H9 (cell line): ENCODE results near the gene SNRNP70. TPM values are rescaled to one million over a fixed set of nuclear protein-coding genes. Genes with fewer than 3 reads are reported as not detected.

ENCODE experiments used
- DNase-seq: peaks from one replicate; pipeline ENCODE4 v3.0.0-alpha.2; 2017
- H2AFZ ChIP-seq: one replicate; pipeline ENCODE4 v1.6.1; 2013; ENCODE audit warnings: mild to moderate bottlenecking, low read length, control low read depth, moderate library complexity
- H2AK5ac ChIP-seq: 2 replicates; pipeline ENCODE4 v1.6.1; 2013; ENCODE audit warnings: low read length, control low read depth, mixed read lengths; ENCODE audit not compliant: insufficient read length
- H2BK120ac ChIP-seq: one replicate; pipeline ENCODE4 v1.6.1; 2013; ENCODE audit warnings: low read depth, mild to moderate bottlenecking, low read length, control low read depth, inconsistent platforms; ENCODE audit not compliant: poor library complexity, severe bottlenecking
- H2BK12ac ChIP-seq: 2 replicates; pipeline ENCODE4 v1.6.1; 2013; ENCODE audit warnings: low read length, control low read depth, mixed read lengths, low read depth; ENCODE audit not compliant: insufficient read length
- H2BK15ac ChIP-seq: 2 replicates; pipeline ENCODE4 v1.6.1; 2013; ENCODE audit warnings: low read depth, low read length, control low read depth
- H2BK20ac ChIP-seq: one replicate; pipeline ENCODE4 v1.6.1; 2013; ENCODE audit warnings: low read depth, mild to moderate bottlenecking, low read length, control low read depth, inconsistent platforms; ENCODE audit not compliant: poor library complexity, severe bottlenecking
- H2BK5ac ChIP-seq: 2 replicates; pipeline ENCODE4 v1.6.1; 2013; ENCODE audit warnings: low read length, control low read depth, mixed read lengths; ENCODE audit not compliant: insufficient read length
- H3K14ac ChIP-seq: 2 replicates; pipeline ENCODE4 v1.6.1; 2013; ENCODE audit warnings: low read length, control low read depth; ENCODE audit not compliant: insufficient read depth
- H3K18ac ChIP-seq: 2 replicates; pipeline ENCODE4 v1.6.1; 2013; ENCODE audit warnings: low read depth, mild to moderate bottlenecking, mixed read lengths, low read length, control low read depth; ENCODE audit not compliant: insufficient read length
- H3K23ac ChIP-seq: 2 replicates; pipeline ENCODE4 v1.6.1; 2013; ENCODE audit warnings: low read length, control low read depth, mixed read lengths, low read depth; ENCODE audit not compliant: insufficient read length
- H3K23me2 ChIP-seq: 2 replicates; pipeline ENCODE4 v1.6.1; 2013; ENCODE audit warnings: low read depth, mild to moderate bottlenecking, mixed read lengths, low read length, control low read depth; ENCODE audit not compliant: insufficient read length, poor library complexity, severe bottlenecking
- H3K27ac ChIP-seq: 2 replicates; pipeline ENCODE4 v1.5.1; 2013; ENCODE audit warnings: low read length, control low read depth, mixed read lengths, low read depth; ENCODE audit not compliant: insufficient read length
- H3K27me3 ChIP-seq: 2 replicates; pipeline ENCODE4 v1.6.1; 2013; ENCODE audit warnings: low read length, control low read depth, inconsistent platforms; ENCODE audit not compliant: insufficient read depth
- H3K4ac ChIP-seq: 2 replicates; pipeline ENCODE4 v1.6.1; 2013; ENCODE audit warnings: low read depth, mild to moderate bottlenecking, control low read depth, inconsistent platforms, low read length, moderate library complexity
- H3K4me1 ChIP-seq: 2 replicates; pipeline ENCODE4 v1.6.1; 2013; ENCODE audit warnings: low read length, control low read depth, inconsistent platforms; ENCODE audit not compliant: insufficient read depth
- H3K4me2 ChIP-seq: 2 replicates; pipeline ENCODE4 v1.6.1; 2013; ENCODE audit warnings: low read length, control low read depth, mixed read lengths; ENCODE audit not compliant: insufficient read length, insufficient read depth
- H3K56ac ChIP-seq: 2 replicates; pipeline ENCODE4 v1.6.1; 2013; ENCODE audit warnings: low read depth, mild to moderate bottlenecking, mixed read lengths, low read length, control low read depth; ENCODE audit not compliant: insufficient read length
- H3K79me1 ChIP-seq: 2 replicates; pipeline ENCODE4 v1.6.1; 2013; ENCODE audit warnings: low read depth, mild to moderate bottlenecking, moderate library complexity, low read length, control low read depth, inconsistent platforms; ENCODE audit not compliant: insufficient read depth, poor library complexity, severe bottlenecking
- H3K79me2 ChIP-seq: 2 replicates; pipeline ENCODE4 v1.6.1; 2013; ENCODE audit warnings: low read length, control low read depth, inconsistent platforms; ENCODE audit not compliant: insufficient read depth
- H3K9ac ChIP-seq: 2 replicates; pipeline ENCODE4 v1.6.1; 2013; ENCODE audit warnings: low read length, control low read depth, mixed read lengths; ENCODE audit not compliant: insufficient read length; ENCODE audit errors: extremely low read depth
- H3K9me3 ChIP-seq: one replicate; pipeline ENCODE4 v1.6.1; 2013; ENCODE audit warnings: low read depth, low read length, inconsistent platforms; ENCODE audit not compliant: control insufficient read depth
- H3T11ph ChIP-seq: one replicate; pipeline ENCODE4 v1.6.1; 2013; ENCODE audit warnings: mild to moderate bottlenecking, low read length, control low read depth, inconsistent platforms
- H4K20me1 ChIP-seq: one replicate; pipeline ENCODE4 v1.6.1; 2013; ENCODE audit not compliant: control insufficient read depth, insufficient read length, insufficient read depth
- H4K5ac ChIP-seq: 2 replicates; pipeline ENCODE4 v1.6.1; 2013; ENCODE audit warnings: low read depth, mild to moderate bottlenecking, mixed read lengths, low read length, control low read depth; ENCODE audit not compliant: insufficient read length
- H4K8ac ChIP-seq: replicated peaks from 2 replicates; pipeline ENCODE4 v1.6.1; 2013; ENCODE audit warnings: low read length, control low read depth, mixed read lengths, low read depth; ENCODE audit not compliant: insufficient read length
- H4K91ac ChIP-seq: 2 replicates; pipeline ENCODE4 v1.6.1; 2013; ENCODE audit warnings: low read depth, mild to moderate bottlenecking, moderate library complexity, mixed read lengths, low read length, control low read depth; ENCODE audit not compliant: insufficient read length
- H3K27ac Mint-ChIP-seq, 3 experiments: 2 replicates in 2 of 3; 3 replicates in 1 of 3; pipeline ENCODE4 v1.8.0; 2020 to 2021; ENCODE audit warnings: mixed read lengths in 3 of 3, mild to moderate bottlenecking in 1 of 3, moderate library complexity in 1 of 3
- H3K27me3 Mint-ChIP-seq: 2 replicates; pipeline ENCODE4 v1.8.0; 2021; ENCODE audit warnings: low read depth, mild to moderate bottlenecking, moderate library complexity, mixed read lengths
- H3K36me3 Mint-ChIP-seq, 3 experiments: 2 replicates in 2 of 3; 3 replicates in 1 of 3; pipeline ENCODE4 v1.8.0; 2020 to 2021; ENCODE audit warnings: low read depth in 3 of 3, mixed read lengths in 3 of 3; ENCODE audit not compliant: insufficient read depth in 1 of 3
- H3K4me1 Mint-ChIP-seq, 2 experiments: 2 replicates each; pipeline ENCODE4 v1.8.0; 2020; ENCODE audit warnings: mixed read lengths in 2 of 2
- H3K4me3 Mint-ChIP-seq, 2 experiments: 2 replicates in 1 of 2; 3 replicates in 1 of 2; pipeline ENCODE4 v1.8.0; 2020 to 2021; ENCODE audit warnings: mild to moderate bottlenecking in 2 of 2, mixed read lengths in 2 of 2, moderate library complexity in 1 of 2
- H3K9me3 Mint-ChIP-seq, 2 experiments: 2 replicates in 1 of 2; 3 replicates in 1 of 2; pipeline ENCODE4 v1.8.0; 2020; ENCODE audit warnings: mild to moderate bottlenecking in 2 of 2, mixed read lengths in 2 of 2, moderate library complexity in 1 of 2
- WGBS: extraction: QIAGEN DNeasy Blood & Tissue Kit; methylation state at CpG from one replicate; pipeline ENCODE4 v1.1.7; 2013; ENCODE audit warnings: missing lambda C conversion rate, low lambda C conversion rate, mixed read lengths; ENCODE audit not compliant: insufficient read length; ENCODE audit errors: extremely low coverage; 5-methylcytosine and 5-hydroxymethylcytosine counted together
- total RNA-seq: library from RNA; stranded (reverse); gene quantifications from 2 replicates; pipeline ENCODE4 v1.2.1, GENCODE V29; 2021
- TF ChIP-seq, protein P1 (sequence below): fragments of 200-600 bp; sonication (generic); conservative IDR thresholded peaks from 3 replicates; pipeline ENCODE4 v1.8.0; 2021; ENCODE audit warnings: antibody characterized with exemption, mild to moderate bottlenecking

SNRNP70 gene
- total RNA-seq, 1 experiment from 2014 or later, result 295 TPM

DNA sequence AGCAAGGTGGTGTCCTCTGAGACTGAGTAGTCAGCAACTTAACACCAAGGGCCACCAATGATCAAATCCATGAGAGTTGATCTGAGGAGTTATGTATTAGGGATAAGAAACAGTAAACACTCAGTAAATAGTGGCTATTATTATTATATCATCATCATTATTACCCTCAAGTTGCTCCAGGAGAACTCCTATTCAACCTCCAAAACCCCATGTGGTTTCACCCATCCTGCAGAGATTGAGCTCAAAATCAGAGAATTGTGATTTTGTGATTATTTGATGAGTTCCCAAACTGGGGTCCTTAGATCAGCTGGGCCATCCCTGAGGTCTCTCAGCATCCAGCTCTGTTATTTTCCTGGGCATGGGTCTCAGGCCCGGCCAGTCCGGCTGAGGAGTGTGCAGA is 24.3 kb upstream of the SNRNP70 start:
- H3K4ac ChIP-seq, result no peak overlapping the region
- no peaks in the 10 kb centered on the region for H3K79me2 ChIP-seq
- no peak overlapping the region for H3T11ph ChIP-seq
- no peak overlapping the region for H2BK5ac ChIP-seq
- H2BK15ac ChIP-seq, result no peak overlapping the region
- H2BK20ac ChIP-seq, result no peak overlapping the region
- no peaks in the 10 kb centered on the region for H4K20me1 ChIP-seq
- H3K27ac Mint-ChIP-seq, result no peak overlapping the region
- peaks cover 76% of the 10 kb centered on the region for H3K27me3 Mint-ChIP-seq
- no peak overlapping the region for H4K91ac ChIP-seq
- H3K27me3 ChIP-seq, result peaks cover 15% of the 10 kb centered on the region; the same call in 1 of the 2 replicates
- no peak overlapping the region for H3K27ac ChIP-seq
- no peak overlapping the region for H3K56ac ChIP-seq
- H3K23ac ChIP-seq, result no peak overlapping the region
- H3K4me1 ChIP-seq, result peaks cover 2% of the 10 kb centered on the region; the same call in 1 of the 2 replicates
- H4K5ac ChIP-seq, result no peak overlapping the region
- no peak overlapping the region for H2AFZ ChIP-seq
- H3K79me1 ChIP-seq, result no peaks in the 10 kb centered on the region
- no peak overlapping the region for H3K4me3 Mint-ChIP-seq
- H3K9ac ChIP-seq, result no peak overlapping the region
- H2AK5ac ChIP-seq, result no peak overlapping the region
- H2BK120ac ChIP-seq, result no peak overlapping the region
- H4K8ac ChIP-seq, result no peak overlapping the region
- WGBS, result no CpG with 5 or more reads among the region's 2 CpGs
- no peaks in the 10 kb centered on the region; a peak in 1 of 7 replicates for H3K36me3 Mint-ChIP-seq
- H2BK12ac ChIP-seq, result no peak overlapping the region
- H3K23me2 ChIP-seq, result peaks cover 12% of the 10 kb centered on the region
- TF ChIP-seq, protein P1, sequence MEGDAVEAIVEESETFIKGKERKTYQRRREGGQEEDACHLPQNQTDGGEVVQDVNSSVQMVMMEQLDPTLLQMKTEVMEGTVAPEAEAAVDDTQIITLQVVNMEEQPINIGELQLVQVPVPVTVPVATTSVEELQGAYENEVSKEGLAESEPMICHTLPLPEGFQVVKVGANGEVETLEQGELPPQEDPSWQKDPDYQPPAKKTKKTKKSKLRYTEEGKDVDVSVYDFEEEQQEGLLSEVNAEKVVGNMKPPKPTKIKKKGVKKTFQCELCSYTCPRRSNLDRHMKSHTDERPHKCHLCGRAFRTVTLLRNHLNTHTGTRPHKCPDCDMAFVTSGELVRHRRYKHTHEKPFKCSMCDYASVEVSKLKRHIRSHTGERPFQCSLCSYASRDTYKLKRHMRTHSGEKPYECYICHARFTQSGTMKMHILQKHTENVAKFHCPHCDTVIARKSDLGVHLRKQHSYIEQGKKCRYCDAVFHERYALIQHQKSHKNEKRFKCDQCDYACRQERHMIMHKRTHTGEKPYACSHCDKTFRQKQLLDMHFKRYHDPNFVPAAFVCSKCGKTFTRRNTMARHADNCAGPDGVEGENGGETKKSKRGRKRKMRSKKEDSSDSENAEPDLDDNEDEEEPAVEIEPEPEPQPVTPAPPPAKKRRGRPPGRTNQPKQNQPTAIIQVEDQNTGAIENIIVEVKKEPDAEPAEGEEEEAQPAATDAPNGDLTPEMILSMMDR, result no peak
- peaks cover 0 to 2% of the 10 kb centered on the region in 2 experiments; a peak in 1 of 5 replicates for H3K9me3 Mint-ChIP-seq
- no peak overlapping the region for H3K4me2 ChIP-seq
- H3K14ac ChIP-seq, result no peak overlapping the region
- no peaks in the 10 kb centered on the region for H3K9me3 ChIP-seq
- DNase-seq, result no peak
- no peak overlapping the region for H3K18ac ChIP-seq
- H3K4me1 Mint-ChIP-seq, result peaks cover 35 to 45% of the 10 kb centered on the region in 2 experiments
